ENCODE results near the gene GNAZ.
"Not testable (repeated sequence)": the region's sequence is repeated elsewhere in the genome, so short reads cannot be mapped to it uniquely, and the experiment has no call there.

GNAZ gene

DNA sequence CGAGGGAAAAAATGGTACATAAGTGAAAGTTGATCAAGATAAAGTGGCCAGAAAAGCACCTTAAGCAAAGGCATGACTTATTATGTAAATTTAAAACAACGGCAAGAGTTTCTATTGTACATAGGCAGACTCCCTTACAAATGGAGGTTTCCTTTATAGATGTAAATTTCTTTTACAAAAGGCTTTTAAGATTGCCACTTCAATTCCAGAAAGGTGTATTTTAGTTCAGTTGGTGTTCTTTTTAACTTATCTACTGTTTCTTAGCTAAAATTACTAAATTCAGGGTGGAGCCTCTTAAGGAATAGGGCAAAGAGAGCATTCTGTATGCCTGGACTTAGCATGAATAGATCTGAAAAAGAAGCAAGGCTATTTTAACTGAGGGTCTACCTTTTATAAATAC is 24.9 kb upstream of the GNAZ start:
- no peak for DNase-seq

DNA sequence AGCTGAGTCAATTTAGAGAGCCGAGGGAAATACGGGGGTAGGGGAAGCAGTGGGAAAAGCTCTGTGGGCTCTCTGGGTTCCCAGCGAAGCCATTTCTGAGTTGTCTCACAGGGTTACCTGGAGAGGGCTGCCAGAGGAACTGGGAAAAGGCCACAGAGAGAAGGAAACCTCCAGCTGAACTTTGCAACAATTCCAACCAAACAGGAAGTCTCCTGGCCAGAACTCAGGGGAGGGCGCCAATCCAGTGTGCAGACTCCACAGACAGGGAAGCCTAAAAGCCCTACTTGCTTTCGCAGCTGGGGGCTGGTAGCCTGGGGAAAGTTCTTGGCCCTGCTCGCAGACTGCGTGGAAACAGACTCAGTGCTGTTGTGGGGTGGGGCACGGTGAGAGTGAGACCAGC is 23.1 kb upstream of the GNAZ start:
- DNase-seq, result no peak

DNA sequence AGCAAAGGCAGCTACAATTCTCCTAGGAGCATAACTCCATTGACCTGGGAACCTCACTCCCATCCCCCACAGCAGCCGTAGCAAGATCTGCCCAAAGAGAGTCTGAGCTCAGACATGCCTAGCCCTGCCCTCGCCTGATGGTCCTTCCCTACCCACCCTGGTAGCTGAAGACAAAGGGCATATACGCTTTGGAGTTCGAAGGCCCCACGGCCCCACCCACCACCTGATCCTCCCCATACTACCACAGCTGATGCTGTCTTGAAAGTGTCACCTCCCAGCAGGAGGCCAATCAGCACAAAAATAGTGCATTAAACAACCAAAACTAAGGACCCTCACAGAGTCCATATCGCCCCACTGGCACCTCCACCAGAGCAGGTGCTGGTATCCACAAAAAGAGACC is 22.6 kb upstream of the GNAZ start:
- no peak for DNase-seq

DNA sequence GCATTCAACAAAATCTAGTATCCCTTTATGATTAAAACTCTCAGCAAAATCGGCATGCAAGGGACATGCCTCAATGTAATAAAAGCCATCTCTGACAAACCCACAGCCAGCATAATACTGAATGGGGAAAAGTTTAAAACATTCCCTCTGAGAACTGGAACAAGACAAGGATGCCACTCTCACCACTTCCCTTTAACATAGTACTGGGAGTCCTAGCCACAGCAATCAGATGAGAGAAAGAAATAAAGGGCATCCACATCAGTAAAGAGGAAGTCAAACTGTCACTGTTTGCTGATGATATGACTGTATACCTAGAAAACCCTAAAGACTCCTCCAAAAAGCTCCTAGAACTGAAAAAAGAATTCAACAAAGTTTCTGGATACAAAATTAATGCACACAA is 19.8 kb upstream of the GNAZ start:
- DNase-seq, result not testable (repeated sequence)

DNA sequence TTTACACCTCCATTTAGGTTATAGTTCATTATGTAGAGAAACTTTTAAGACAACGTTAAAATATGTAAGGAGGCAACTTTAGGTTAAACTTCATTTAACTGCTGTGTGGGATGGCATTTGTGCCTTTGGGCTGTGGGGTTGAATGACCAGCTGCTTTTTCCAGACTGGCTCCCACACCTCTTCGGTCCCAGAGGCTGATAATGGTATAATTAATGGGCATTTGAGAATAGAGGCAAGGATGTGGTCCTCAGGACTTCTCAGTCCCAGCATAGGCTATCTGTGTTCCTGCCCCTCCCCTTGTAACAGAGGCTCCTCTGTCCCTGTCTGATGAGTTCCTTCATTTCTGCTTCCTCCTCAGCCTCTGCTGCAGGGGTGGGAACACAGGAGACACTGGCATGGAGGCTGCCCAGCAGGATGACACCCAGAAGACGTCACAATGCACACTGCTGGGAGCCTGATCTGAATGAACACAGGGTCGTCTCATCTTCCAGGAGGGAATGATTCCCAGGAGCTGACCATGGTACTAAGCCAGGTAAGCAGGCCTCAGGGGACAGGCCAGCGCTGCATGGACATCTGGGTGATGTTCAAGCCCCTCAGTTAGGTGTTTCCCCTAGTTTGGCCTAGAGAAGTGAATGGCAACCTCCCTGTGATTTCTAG is 17.1 kb upstream of the GNAZ start:
- DNase-seq, result no peak

DNA sequence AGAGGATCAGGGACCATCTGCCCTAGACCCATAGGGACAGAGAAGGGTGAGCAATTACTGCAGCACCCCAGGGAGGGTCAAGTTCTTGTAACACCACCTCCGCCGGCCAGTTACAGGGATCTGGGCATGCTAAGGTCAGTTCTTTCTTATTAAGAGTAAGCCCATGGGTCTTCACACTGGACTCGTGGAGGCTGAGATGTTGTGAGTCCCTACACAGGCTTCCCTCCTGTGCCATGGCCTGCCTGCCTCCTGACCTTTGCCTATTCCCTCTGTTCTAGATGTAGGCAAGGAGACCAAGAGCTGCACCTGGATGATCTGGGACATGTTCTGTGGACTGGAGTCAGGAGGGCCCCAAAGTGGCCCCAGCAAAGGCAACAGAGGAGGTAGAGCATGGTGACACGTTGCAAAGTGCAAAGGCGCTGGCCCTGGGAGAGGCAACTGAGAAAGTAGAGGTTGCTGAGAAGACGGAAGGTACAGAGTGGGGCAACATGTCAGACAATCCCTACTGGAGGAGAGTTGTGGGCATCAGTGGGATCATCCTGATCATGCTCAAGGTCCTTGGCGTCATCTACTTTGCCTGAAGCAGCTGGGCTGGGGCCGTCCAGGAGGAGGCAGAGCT is 16.3 kb upstream of the GNAZ start:
- DNase-seq, result no peak

DNA sequence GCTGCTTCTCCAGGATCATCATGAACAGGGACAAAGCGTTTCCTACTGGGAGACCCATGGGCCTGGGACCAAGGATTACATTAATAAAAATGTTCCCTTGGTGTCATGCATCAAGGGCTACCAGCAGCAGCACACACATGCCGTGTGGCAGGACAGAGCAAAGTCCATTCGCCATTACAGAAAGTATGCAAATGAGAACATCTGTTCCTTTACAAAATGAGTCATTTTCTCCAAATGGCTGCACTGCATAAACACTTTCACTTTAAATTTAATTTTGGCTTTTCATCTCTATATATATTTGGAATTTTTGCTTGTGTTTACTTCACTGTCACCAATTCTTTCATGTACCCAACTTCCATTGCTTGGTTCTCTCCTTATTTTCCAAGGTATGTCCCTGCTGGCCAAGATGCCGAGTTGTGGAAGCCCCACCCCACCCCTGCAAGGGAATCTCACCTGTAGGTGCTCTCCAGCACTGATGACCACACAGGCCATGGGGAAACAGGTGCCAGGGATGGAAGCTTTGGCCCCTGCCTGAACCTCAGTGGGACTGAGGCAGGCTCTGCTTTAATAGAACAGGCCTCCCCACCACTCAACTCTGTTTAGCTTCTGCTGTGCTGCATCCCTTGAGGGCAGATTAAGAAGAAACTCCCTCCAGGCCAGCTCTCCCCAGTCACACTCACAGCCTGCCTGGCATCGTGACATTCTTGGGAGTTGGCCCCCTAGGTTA is 15.6 kb upstream of the GNAZ start:
- DNase-seq, result no peak

DNA sequence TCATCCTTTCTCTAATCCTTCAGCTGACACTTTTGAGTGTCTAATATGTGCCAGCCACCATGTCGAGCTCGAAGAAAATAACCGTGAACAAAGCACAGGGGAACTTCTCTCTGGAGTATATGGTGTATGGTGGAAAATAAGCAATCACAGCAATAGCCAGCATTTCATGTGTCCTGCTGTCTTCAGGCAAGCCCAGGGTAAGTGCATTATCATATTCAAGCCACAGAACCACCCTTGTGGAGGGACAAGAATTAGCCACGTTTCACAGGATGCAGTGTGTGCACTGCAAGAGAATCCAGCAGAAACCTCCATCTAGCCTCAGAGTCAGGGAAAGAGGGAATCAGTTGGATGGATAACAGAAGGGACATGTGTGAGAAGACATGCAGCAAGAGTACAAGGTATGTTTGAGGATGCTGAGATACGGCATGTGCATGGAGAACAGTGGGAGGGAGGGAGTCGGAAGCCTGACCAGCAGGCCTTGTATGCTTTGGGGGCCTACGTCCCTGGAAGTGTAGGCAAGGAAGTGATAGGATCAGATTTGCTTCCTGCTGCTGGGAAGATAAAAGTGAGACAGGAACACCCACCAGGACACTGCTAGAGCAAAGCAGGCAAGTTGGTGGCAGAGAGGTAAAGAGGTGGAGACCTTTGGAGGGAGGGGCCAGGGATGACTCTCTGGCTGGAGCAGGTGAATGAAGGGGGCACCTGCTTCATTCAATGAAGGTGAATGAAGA is 14.7 kb upstream of the GNAZ start:
- DNase-seq, result no peak

DNA sequence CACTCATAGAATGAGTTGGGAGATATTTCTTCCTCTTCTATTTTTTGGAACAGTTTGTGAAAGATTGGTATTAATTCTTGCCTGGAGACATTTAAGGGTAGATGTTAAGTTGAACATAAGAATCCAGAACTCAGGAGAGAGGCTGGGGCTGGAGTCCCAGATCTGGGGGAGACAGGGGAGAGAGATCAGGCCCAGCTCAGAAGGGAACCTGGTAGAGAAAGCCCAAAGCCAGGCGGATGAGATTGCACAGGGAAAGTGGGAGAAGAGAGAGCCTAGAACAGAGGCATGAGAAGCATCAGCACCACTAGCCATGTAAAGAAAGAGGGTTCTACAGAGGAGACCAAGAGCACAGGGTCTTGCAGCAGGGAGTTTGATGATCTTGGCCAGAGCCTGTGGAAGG is 13.0 kb upstream of the GNAZ start:
- no peak for DNase-seq

DNA sequence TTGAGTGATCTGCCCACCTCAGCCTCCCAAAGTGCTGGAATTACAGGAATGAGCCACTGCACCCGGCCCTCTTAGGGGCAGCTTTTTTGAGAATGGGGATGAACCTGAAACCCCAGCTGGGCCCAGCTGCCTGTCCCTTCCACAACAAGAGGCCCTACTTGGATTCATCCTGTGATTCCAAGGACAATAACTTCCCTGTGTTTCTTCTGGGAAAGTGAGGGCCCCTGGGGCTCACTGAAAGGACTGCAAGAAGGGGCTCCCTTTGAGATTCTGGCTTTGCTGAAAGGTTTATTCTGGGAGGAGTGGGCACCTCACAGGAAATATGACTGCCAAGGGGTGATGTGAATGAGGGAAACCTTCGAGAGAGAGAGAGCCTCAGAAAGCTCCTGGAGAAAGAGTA is 12.3 kb upstream of the GNAZ start:
- no peak for DNase-seq

DNA sequence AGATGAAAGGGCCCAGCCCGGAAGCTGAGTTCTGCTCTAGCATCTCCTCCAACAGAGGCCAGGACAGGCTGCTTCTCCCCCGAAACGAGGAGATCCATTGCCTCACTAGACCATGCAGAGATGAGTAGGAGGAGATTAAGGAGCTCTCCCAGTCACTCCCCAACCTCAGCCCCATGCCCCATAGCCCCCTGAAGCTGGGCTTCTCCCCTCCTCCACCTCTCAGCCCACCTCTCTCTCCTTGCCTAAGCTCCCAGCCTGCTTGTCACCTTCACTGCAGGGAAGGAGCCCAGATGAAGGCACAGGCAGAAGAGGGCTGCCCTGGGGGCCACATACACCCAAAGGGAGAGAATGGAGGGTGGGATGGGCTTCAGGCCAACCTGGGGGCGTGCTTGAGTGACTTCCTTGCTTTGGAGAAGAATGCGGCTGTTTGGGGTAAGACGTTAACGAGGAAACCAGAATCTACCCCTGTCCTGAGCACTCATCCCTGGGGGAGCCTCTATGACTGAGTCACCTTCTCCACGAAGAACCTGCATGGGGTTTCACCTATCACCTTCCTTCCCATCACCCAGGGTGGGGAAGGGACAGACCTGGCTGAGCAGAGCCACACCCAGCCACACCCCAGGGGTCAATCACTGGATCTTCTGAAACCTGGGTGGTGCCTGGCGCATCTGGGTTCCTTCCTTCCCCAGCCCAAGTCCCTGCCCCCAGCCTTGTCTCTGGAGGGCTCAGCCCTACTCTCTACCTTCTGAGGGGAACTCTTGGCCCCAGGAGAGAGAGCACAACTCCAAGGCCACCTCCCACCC is 11.6 kb upstream of the GNAZ start:
- no peak for DNase-seq

DNA sequence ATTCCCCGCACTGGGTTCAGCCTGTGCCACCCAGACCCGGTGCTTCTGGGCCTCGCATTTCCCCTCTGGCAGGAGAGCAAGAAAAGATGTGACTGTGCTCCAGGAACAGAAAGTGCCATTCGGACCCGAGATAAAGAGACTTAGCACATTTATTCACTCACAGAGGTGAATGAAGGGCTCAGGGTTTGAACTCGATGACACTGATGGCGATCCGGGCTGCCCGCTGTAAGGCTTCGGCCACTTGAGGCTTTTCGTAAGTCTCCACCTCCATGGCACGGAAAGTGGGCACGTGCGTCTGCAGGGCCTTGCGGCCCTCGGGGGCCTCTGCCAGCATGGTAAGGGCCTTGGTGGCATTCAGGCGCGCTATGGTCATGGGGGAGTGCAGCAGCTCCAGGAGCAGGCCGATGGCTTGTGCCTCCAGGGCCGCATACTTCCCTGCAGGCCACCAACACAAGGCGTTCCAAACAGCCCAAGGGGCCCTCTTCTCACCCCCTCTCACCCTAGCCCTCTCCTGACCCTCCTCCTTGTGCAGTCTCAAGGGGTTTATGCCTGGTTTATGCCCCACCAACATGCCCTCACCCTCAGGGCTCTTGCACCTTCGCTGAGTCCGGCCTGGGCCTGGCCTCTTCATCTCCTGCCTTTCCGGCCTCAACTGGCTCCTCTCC is 10.9 kb upstream of the GNAZ start:
- no peak for DNase-seq

DNA sequence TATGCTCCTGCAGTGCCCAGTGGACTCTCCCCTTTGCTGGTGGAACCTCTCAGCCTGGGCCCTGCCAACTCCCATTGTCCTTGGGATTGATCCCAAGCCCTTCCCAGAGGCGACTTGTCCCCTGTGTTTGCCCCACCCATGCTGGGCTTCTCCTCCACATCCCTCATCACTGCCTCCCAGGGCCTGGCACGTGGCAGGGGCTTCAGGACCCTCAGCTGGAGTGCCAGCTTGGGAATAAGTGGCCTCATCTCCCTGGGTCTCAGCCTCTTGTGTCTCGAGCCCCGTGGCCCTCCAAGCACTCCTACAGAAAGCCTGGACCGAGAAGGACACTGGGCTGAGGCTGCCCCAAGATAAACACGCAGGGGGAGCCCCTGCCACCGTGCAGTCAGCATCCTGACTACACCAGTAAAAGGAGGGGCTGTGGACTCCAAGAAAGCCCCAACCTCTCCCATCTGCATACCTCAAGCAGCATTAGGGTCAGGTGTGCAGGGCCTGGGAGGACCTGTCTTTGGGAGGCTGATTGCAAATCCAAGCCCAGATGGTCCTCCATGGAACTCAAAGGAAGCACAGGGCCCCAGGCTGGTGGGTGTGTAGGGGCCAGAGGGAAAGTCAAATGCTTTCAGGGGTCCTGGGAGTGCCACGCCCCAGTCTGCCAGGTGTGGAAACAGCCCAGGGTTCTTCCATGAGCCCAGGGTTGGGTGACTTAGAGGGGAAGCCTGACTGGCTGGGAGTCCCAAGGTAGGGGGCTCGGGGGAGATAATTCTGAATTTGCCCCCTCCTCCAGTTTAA is 9.5 kb upstream of the GNAZ start:
- no peak for DNase-seq

DNA sequence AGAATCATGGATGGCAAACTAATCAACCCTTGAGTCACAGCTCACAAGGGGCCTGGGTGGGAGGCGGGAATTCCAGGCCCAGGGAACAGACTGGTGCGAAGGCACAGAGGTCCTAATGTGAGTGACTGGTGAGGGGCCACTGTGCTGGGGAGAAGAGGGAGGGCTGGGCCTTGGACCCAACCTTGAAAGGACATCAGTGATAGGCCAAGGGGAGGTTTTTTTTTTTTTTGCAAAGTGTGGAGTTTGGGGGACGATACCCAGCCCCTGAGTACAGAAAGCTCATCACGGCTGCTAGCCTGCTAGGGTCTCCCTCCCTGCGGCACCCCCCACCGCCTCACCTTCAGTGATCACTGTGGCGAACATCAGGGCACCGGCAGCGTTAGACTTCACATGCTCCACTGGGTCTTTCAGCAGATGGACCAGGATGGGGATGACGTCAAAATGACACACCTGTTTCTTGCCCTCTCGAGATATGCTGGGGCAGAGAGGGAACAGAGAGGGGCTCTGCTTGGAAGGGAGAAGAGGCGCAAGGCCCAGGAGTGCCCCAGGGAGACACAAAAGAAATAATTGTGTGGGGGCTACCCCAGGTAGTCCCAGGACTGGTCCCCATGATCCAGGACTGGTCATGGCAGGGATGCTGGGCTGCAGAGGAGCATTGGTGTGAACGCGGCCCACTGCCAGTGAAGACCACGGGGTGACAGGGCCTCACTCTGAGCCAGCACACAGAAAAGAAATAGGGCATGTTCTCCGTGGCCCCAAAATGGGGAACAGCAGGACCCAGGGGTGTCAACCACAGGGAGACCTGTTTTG is 8.6 kb upstream of the GNAZ start:
- no peak for DNase-seq

DNA sequence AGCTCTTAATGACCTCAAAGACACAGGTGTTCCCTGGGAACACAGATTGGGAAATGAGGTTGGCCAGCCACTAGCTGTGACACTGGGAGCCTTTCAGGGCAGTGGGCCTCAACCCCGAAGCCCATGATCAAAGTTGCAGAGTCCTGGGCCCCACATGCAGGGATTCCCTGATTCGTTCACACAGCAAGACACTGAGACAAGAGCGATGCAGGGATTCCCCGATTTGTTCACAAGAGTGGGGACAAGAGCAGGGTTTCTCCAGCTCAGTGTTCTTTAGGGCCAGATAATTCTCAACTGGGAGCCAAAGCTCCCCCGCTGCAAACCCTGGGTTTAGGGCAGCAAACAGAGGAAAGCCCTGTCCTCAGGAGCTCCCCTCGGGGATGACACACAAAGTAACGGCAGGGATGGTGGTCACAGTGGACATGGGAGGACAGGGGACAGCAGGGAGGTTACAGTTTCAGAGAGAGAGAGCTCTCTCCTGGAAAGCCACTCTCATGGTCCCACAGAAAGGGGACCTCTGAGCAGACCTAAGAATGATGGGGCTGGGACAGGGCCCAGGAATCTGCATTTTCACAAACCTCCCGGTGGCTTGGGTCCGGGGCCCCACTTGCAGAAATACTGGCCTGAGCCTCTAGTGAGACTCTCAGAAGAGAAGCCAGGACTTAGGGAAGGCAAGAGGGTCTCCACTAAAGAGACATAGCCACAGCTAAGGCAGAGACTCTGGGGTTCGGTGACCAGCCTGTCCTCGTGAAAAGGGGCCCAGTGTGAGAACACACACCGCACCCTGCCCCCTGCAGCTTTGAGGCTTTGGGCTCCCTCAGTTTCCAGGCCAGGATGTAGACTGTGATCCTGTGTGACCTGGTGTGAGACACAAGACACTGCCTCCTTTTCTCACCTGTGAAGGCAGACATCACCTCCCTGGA is 7.4 kb upstream of the GNAZ start:
- DNase-seq, result no peak

DNA sequence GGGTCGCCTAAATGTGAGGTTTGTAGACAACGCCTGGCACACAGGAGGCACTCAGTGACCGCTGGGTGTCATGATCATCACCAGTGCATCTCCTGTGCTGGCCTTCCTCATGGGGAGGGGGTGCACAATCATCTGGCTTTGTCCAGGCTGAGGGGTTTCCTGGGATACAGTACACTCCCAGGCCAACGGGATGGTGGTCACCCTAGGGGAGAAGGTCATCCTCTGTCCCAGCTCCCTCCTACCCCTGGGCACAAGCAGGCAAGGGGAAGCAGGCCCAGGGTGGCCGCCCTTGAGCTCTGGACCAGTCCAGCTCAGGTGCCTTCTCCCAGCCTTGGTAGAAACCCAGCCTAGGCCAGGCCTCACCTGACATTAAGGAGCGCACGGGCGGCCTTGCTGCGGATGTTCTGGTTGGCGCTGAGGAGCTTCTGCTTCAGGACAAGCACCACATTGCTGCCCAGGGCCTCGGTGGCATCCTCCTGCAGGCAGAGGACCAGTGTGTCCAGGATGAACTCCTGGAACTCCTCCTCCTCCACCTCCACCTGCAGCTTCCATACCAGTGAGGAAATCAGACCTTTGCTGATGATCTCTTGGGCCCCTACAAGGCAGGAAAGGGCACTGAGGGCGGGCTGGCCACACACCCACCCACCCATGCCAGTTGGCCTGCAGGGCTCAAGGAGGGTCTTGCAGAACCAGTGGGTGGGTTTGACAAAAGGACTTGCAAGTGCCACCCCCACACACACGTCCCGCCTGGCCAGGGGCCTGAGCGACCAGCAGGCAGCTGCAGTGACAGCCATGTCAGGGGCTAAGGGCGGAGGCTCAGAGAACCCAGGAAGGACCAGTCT is 6.6 kb upstream of the GNAZ start:
- DNase-seq, result no peak

DNA sequence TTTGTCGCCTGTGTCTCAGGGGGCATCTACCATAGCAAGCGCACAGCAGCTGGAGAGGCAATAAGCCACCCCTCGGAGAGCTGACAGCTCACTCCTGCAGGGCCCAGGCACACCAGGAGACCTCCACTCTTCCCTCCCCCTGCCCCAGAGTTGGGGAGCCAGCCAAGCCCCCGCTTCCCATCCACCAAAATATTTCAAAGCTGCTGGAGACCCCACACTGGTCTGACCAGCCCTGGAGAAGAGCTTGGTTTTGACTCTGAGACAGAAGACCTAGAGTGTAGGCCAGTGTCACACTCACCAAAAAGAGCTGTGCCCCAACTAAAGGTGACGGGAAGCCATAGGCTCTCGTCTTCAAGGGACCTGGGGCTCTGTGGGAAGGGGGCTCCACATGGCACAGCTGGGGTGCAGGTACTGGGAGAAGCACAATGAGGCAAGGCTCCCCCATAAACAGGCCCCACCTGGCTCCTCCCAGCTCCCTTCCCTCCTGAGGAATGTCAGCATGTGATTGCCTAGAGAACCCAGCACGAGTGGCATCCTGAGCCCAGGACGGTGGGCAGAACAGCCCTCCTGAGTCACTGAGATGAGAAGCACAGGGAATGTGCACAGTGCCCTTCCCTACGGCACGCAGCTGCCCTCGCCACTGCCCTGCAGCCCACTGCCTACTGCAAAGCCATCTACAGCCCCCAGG is 5.8 kb upstream of the GNAZ start:
- no peak for DNase-seq

DNA sequence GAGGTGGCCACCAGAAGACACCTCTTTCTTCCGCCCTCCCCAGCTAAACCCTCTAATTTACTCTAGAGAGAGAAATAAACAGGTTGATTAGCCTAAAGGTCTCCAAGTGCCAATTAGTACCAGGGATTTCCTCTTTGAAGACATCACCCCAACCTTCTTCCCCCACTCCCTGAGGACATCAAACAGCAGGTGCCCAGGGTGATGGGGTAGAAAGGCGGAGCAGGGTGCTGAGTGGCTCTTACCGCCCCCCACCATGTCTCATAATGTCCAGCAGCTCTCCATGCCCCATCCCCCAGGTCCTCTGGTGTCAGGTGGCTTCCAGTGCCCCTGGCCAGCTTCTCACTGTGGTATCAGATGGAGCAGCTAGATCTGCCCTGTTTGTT is 5.3 kb upstream of the GNAZ start:
- no peak for DNase-seq

Data from HCEC 1CT (cell line).